ENCODE measurements around the gene PAGR1.
"Not testable (repeated sequence)": the region's sequence is repeated elsewhere in the genome, so short reads cannot be mapped to it uniquely, and the experiment has no call there.

PAGR1 gene

DNA sequence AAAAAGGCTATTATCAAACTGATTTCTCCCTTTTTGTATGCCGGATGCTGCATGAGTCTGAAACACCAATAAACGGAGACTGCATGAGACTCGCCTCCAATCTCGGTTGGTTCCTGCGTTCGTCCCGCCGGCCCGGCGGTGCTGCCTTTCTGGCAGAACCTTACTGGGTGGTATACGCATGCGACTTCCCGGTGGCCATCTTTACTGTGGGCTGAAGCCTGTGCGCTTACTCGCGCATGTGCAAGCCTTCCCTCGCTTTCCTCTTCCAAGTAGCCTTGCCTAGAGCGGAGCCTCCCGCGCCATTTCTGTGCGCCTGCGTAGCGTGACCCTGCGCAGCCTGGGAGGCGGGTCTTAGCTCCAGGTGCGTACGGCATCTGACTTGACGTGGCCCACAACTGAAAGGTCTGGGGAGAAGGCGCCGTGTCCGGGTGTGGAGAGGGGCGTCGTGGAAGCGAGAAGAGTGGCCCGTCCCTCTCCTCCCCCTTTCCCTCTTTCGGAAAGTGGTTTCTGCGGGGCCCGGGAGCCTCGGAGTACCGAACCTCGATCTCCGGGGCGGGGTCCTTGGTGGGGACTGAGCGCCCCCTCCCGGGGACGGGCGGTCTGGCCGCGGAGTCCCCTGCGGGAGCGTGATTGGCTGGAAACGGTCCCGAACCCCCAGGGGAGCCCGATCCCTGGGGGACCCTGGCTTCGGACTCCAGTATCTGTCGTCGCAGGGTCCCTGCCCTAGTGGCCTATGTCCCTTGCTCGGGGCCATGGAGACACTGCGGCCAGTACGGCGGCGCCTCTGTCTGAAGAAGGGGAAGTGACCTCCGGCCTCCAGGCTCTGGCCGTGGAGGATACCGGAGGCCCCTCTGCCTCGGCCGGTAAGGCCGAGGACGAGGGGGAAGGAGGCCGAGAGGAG is at the start of gene PAGR1:
Gene PAGR1, plus strand, starts transcription at position 360 of the 901 bp plus-strand sequence. Its CDS starts 374 bp downstream, at position 734.
- peak; percentile 99 for DNase-seq

- DNase-seq, result no peak
Measured at GRCh38 chr16:29766571-29766970, 49.4 kb upstream of the PAGR1 start.

GRCh38 chr16:29767062-29767461 is 48.9 kb upstream of the PAGR1 start:
- no peak for DNase-seq

- DNase-seq, result no peak
Measured at GRCh38 chr16:29769507-29769906, 46.4 kb upstream of the PAGR1 start.

- DNase-seq, result no peak
Measured at GRCh38 chr16:29770250-29770929, 45.6 kb upstream of the PAGR1 start.

DNA sequence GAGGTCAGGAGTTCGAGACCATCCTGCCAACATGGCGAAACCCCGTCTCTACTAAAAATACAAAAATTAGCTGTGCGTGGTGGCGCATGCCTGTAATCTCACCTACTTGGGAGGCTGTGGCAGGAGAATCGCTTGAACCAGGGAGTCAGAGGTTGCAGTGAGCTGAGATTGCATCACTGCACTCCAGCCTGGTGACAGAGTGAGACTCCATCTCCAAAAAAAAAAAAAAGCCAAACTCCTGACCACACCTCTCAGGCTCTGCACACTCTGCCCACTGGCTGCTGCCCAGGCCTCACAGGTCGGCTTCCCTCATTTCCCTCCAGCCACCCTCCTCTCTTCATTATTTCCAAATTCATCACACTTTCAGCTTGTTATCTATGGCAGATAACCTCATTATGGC is 43.6 kb upstream of the PAGR1 start:
- DNase-seq, result not testable (repeated sequence)

DNA sequence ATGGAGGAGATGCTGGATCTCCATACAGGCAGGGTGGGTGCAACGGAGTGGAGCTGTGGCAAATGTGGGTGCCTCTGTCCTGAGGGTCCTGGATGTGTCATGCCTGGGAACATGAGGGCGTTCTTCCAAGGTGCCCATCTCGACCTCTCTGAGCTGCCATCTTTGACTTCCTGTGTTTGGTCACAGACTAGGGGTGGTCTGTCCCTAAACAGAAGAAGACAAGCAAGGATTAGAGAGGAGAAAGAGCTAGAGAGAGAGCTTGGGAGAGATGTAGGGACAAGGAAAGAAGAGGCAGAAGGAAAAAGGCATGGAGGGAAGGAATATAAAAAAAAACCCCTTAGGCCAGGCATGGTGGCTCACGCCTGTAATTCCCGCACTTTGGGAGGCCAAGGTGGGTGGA is 41.2 kb upstream of the PAGR1 start:
- DNase-seq, result no peak

DNA sequence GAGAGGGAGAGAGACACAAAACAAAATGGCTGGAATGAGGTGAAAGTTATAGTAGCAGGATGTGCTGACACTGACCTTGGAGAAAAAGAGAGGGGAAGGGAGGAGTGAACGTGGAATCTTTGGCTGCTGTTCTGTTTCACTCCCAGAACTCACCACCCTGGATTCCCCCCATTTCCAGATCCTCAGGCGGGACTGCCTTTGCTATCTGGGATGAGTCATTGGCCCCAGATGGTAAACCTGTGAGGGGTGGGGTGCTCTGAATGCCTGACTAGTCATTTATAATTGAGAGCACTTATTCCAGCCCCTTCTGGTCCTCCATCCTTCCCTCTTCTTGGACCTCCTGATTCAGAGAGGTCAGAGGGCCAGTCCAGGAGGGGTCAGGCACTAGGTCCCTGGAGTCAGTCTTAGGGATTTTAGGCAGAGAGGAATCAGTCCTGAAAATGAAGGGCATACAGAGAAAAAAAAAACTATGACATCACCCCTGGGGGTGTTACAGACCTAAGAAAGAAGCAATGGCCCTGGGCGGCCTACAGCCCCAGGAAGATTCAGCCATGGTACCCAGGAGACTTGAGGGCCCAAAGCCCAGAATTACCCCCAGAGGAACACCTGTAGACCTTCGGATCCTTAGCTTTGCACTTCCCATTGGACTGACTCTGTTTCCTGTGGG is 40.1 kb upstream of the PAGR1 start:
- no peak for DNase-seq

DNA sequence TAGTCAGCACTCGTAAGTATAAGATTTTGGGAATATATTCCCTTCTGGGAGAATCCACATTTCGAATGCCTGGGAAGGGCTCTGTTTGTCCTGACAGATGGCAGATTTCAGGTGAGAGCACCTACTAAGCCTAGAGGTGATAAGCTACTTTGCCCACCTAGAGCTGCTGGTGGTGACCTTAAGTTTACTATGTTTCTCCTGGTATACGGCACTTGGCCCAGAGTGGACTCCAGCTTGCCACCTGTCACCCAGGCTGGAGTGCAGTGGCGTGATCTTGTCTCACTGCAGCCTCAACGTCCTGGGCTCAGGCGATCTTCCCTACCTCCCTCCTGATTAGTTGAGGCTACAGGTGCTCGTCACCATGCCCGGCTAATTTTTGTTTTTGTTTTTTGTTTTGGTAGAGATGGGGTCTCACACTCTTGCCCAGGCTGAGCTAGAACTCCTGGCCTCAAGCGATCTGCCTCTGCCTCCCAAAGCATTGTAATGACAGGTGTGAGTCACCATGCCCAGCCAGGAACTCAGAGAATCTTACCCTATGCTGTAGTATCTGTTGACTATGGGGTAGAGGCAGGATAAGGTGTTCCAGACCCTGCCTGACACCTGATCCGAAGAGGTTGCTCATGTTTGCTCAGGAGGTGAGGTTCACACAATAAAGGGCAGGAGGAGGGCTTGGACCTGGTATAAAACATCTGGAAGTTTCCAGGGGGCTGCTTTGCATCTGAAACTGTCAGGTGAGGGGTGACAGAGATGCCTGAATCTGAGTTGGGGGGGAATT is 38.2 kb upstream of the PAGR1 start, which contains the start of gene ZG16:
Gene ZG16, plus strand, starts transcription at position 681 of the 775 bp plus-strand sequence. CDS start 1,011 bp downstream, outside the sequence.
- no peak for DNase-seq

DNA sequence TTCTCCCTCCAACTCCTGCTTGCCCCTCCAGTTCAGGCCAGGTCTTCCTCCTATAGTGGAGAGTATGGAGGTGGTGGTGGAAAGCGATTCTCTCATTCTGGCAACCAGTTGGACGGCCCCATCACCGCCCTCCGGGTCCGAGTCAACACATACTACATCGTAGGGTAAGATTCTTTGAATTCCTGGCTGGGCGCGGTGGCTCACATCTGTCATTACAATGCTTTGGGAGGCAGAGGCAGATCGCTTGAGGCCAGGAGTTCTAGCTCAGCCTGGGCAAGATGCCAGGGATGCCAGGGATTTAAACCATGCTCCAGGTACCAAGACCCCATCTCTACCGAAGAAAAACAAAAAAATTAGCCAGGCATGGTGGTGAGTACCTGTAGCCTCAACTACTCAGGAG is 36.5 kb upstream of the PAGR1 start:
- no peak for DNase-seq

DNA sequence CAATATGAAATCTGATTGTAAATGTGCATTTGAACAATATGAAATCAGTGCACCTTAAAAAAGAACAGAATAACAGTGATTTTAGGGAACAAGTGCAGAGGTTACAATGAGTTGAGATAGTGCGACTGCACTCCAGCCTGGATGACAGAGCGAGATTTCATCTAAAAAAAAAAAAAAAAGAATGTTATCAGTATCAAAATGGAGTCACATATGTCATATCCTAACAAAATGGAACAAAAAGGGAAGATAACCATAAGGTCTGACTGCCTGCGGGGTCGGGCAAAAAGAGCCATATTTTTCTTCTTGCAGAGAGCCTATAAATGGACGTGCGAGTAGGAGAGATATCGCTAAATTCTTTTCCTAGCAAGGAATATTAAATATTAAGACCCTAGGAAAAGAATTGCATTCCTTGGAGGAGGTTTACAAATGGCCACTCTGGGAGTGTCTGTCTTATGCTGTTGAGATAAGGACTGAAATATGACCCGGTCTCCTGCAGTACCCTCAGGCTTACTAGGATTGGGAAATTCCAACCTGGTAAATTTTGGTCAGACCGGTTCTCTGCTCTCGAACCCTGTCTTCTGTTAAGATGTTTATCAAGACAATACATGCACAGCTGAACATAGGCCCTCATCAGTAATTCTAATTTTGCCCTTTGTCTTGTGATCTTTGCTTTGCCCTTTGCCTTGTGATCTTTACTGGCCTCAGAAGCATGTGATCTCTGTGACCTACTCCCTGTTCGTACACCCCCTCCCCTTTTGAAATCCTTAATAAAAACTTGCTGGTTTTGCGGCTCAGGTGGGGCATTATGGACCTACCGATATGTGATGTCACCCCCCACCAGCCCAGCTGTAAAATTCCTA is 32.6 kb upstream of the PAGR1 start:
- DNase-seq, result not testable (repeated sequence)

DNA sequence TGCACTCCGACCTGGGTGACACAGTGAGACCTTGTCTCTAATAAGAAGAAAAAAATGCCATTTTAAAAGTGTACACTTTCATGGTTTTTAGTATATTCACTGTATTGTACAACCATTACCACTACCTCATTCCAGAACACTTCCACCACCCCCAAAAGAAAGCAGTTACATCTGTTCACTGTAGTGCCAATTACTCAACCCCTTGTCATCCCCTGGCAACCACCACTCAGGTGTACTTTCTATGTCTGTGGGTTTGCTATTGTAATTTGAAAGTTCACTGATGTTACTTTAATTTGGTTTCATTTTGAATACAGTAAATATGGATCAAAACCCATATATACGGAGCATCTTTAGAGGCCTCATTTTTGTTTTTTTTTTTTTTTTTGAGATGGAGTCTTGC is 31.8 kb upstream of the PAGR1 start:
- no peak for DNase-seq

GRCh38 chr16:29784901-29785500 is 31.0 kb upstream of the PAGR1 start:
- no peak for DNase-seq

DNA sequence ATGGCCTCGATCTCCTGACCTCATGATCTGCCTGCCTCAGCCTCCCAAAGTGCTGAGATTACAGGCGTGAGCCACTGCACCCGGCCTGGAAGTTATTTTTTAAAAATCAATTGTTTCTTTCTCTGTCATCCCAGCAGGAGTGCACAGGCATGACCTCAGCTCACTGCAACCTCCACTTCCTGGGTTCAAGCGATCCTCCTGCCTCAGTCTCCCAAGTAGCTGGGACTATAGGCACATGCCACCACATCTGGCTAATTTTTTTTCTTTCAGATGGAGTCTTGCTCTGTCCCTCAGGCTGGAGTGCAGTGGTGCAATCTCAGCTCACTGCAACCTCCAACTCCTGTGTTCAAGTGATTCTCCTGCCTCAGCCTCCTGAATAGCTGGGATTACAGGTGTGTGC is 28.8 kb upstream of the PAGR1 start:
- not testable (repeated sequence) for DNase-seq

- no peak for DNase-seq
Measured at GRCh38 chr16:29789775-29790182, 26.2 kb upstream of the PAGR1 start.

DNA sequence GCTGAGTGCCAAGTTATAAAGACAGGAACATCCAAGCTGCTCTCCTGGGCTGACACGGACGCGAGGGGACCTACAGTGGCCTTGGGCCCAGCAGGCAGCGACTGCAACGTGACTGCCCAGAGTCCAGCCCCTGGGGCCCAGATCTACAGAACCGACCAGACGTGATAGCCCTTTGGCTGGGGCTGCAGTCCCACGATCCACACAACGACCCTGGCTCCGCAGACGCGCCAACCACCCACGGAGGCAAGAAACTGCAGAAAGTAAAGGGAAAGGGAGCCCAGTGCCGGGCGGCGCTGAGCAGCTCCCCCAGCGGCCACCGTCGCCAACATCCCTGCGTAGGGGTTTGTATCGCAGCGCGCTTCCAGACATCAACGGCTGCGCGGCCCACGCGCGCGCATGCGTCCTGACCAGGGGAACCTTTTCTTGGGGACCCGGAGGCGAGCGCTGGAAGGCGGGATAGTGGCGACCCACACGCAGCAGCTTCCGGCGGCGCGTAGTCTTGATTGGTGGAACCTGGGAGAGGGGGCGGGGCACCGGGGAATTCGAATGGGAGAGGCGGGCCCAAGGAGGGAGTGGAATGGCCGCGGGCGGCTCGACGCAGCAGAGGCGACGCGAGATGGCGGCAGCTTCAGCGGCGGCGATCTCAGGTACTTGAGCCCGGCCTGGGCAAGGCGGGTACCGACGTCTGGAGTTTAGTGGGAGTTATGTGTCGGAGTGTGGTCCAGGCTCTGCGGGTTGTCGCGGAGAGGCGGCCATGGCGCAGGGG is 25.6 kb upstream of the PAGR1 start, which contains the start of gene KIF22:
Gene KIF22, plus strand, starts transcription at position 569 of the 766 bp plus-strand sequence. Its CDS starts 9 bp downstream, at position 578.
- DNase-seq, result peak; percentile 99

DNA sequence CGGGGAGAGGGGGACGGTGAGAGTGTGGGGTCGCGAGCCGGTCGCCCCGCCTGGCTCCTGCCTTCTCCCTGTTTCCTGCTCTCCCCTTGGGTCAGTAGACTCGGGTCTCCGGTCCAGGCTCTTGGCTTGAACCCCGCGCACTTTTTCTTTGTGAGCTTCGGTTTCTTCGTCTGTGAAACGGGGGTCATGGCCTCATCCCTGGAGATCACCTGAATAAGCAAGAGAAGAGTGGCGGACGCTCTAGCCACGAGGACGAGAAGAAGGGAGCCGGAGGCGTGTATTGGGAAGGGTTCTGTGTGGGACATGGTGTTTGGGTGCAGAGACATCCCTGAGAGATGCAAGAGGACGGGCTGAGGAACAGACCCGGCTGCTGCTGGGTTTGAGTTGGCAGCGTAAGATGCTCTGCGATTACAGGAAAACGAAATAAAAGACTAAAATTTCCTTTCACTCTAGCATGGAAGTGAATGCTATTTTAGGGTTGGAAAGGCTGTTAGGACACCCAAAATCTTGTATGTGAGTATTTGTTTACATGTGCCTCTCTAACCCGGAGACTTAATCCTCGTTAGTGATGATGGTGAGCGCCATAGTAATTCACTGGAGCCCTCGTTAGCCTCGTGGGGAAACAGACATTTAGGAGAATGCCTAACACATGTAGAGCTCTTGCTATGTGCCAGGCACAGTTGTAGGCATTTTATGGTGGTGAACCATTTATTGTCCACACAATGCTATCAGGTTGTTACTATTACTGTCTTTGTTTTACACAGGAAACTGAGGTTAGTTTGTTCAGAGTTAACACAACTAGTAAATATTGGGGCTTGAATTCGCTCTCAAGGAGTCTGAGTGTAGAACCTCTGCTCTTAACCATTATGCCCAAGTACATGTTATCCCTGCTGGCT is 24.8 kb upstream of the PAGR1 start:
- DNase-seq, result no peak

- no peak for DNase-seq
Measured at GRCh38 chr16:29791845-29792807, 23.8 kb upstream of the PAGR1 start.

Measured in GDM1 (cell line).